ENCODE results near the gene RPS2.

Gene RPS2

GRCh38 chr16:1972490-1972877, 7.9 kb upstream of the RPS2 start:
- H3K27me3 ChIP-seq (ENCODE audit: low read length) = no peaks in the 10 kb centered on the region
- H3K4me2 ChIP-seq (ENCODE audit: low read depth, low read length, poor library complexity, severe bottlenecking) = peak overlapping the region; percentile 95
- H3F3A ChIP-seq (ENCODE audit: insufficient read depth) = peaks cover 5% of the 10 kb centered on the region; the same call in 1 of the 2 replicates
- H2AFZ ChIP-seq (ENCODE audit: low read depth, low read length, severe bottlenecking) = no peak overlapping the region
- no peaks in the 10 kb centered on the region for H3K9me2 ChIP-seq (replicated peaks; ENCODE audit: insufficient read depth, low read length)
- H4K20me1 ChIP-seq (ENCODE audit: low read depth, low read length) = no peaks in the 10 kb centered on the region; the same call in 1 of the 2 replicates
- peak overlapping the region; percentile 99 for H3K9ac ChIP-seq (ENCODE audit: low read length)
- TF ChIP-seq EZH2phosphoT487 (conservative IDR thresholded peaks at IDR 0.05; ENCODE audit: low read length) (no peak), CTCF (IDR thresholded peaks at IDR 0.05; ENCODE audit: insufficient read depth, low read length, poor library complexity, severe bottlenecking) (no peak)
- H3K36me3 ChIP-seq (ENCODE audit: low read length) = no peaks in the 10 kb centered on the region
- H3K27ac ChIP-seq (ENCODE audit: low read depth, low read length) = no peak overlapping the region
- peak overlapping the region; percentile 99 for H3K4me3 ChIP-seq (ENCODE audit: insufficient read depth, low read length, poor library complexity, severe bottlenecking)
- H3K9me3 ChIP-seq (ENCODE audit: insufficient read depth, low read length) = no peaks in the 10 kb centered on the region
- H3K79me2 ChIP-seq (ENCODE audit: insufficient read depth, low read length) = peaks cover 22% of the 10 kb centered on the region

- H3K4me3 ChIP-seq (ENCODE audit: insufficient read depth, low read length, poor library complexity, severe bottlenecking) = peak within 1 kb of the TSS; percentile 99
- H3K27me3 ChIP-seq (ENCODE audit: low read length) = no peaks in the 10 kb centered on the region
- H3K27ac ChIP-seq (ENCODE audit: low read depth, low read length) = peak within 1 kb of the TSS; percentile 69
- peaks cover 5% of the 10 kb centered on the region; the same call in 1 of the 2 replicates for H3F3A ChIP-seq (ENCODE audit: insufficient read depth)
- H3K9me3 ChIP-seq (ENCODE audit: insufficient read depth, low read length) = no peaks in the 10 kb centered on the region
- peak within 1 kb of the TSS; percentile 83 for H2AFZ ChIP-seq (ENCODE audit: low read depth, low read length, severe bottlenecking)
- H3K4me2 ChIP-seq (ENCODE audit: low read depth, low read length, poor library complexity, severe bottlenecking) = peak within 1 kb of the TSS; percentile 95
- H3K9me2 ChIP-seq (replicated peaks; ENCODE audit: insufficient read depth, low read length) = no peaks in the 10 kb centered on the region
- H3K79me2 ChIP-seq (ENCODE audit: insufficient read depth, low read length) = peaks cover 22% of the 10 kb centered on the region
- H3K36me3 ChIP-seq (ENCODE audit: low read length) = no peaks in the 10 kb centered on the region
- H3K9ac ChIP-seq (ENCODE audit: low read length) = peak within 1 kb of the TSS; percentile 99
- no peaks in the 10 kb centered on the region; the same call in 1 of the 2 replicates for H4K20me1 ChIP-seq (ENCODE audit: low read depth, low read length)
- TF ChIP-seq EZH2phosphoT487 (conservative IDR thresholded peaks at IDR 0.05; ENCODE audit: low read length) (no peak), CTCF (IDR thresholded peaks at IDR 0.05; ENCODE audit: insufficient read depth, low read length, poor library complexity, severe bottlenecking) (no peak)
Measured at GRCh38 chr16:1971796-1972489, 7.3 kb upstream of the RPS2 start, which contains the start of gene TBL3. Gene TBL3, plus strand, starts transcription at chr16:1972053. Its CDS starts 112 bp downstream, at chr16:1972165.

- H3K4me2 ChIP-seq (ENCODE audit: low read depth, low read length, poor library complexity, severe bottlenecking) = no peak overlapping the region
- H3K27ac ChIP-seq (ENCODE audit: low read depth, low read length) = no peak overlapping the region
- no peaks in the 10 kb centered on the region for H3K27me3 ChIP-seq (ENCODE audit: low read length)
- TF ChIP-seq EZH2phosphoT487 (conservative IDR thresholded peaks at IDR 0.05; ENCODE audit: low read length) (no peak), CTCF (IDR thresholded peaks at IDR 0.05; ENCODE audit: insufficient read depth, low read length, poor library complexity, severe bottlenecking) (no peak)
- H3K36me3 ChIP-seq (ENCODE audit: low read length) = peaks cover 8% of the 10 kb centered on the region
- no peaks in the 10 kb centered on the region; the same call in 1 of the 2 replicates for H4K20me1 ChIP-seq (ENCODE audit: low read depth, low read length)
- H3K4me3 ChIP-seq (ENCODE audit: insufficient read depth, low read length, poor library complexity, severe bottlenecking) = no peak overlapping the region
- H3F3A ChIP-seq (ENCODE audit: insufficient read depth) = peaks cover 17% of the 10 kb centered on the region
- no peak overlapping the region for H3K9ac ChIP-seq (ENCODE audit: low read length)
- peaks cover 39% of the 10 kb centered on the region for H3K79me2 ChIP-seq (ENCODE audit: insufficient read depth, low read length)
- H3K9me2 ChIP-seq (replicated peaks; ENCODE audit: insufficient read depth, low read length) = no peaks in the 10 kb centered on the region
- no peaks in the 10 kb centered on the region for H3K9me3 ChIP-seq (ENCODE audit: insufficient read depth, low read length)
- no peak overlapping the region for H2AFZ ChIP-seq (ENCODE audit: low read depth, low read length, severe bottlenecking)
Measured at GRCh38 chr16:1968146-1968953, 3.7 kb upstream of the RPS2 start.
